ENCODE data around the gene RYR3.

RYR3 gene

DNA sequence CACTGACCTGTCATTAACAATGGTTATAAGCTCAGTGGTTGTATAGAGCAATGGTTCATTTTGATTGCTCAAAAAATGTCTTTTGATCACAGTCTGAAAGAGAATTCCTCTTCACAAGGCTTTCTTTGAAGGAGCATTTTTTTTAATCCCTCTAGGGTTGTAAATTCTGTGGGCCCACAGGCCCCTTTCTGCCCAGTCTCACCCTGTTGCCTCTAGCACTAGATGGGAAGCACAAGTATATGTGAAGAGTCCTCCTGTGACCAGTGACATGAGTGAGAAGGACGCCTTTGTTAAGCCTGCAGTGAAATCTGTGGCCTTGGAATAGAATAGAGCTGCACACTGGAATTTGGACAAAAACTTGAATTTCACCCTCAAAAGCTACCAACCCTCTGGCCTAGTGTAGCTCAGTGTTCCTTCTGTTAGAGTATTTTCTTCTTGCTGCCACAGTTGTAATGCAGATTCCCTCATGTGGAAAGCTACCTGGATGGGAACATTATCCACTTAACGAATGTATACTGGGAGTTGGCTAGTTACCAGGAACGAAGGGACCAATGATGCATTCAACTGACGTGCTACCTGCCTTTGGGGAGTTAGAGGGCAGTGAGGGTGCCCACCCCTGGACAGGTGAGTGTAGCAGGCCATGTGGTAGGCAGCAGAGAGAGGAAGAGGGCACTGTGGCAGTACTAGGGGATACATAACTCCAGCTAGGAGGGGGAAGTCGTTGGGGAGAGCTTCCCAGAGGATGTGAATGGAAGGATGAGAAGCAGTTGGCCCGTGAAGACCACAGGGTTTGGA, 28.3 kb upstream of the RYR3 start:
- DNase-seq: no peak
- no peaks in the 10 kb centered on the region for H3K27me3 ChIP-seq

DNA sequence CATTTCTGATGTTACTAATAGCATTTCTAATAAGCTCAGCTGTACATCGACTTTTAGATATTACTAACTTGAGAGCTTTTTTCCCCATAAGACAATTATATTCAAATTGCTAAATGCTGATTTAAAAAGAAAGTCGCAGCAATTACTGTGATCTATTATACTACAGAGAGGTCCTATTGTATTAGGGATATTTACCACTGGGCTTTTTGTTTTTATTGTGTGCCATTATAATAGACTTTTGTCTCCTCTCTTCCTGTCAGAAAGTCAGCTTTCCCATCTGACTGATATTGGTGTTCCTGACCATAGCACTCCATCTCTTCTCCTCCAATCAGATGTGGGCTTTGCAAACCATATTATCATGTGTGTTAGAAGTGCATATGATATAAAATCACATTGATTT, 27.2 kb upstream of the RYR3 start:
- no peak for DNase-seq
- no peaks in the 10 kb centered on the region for H3K36me3 ChIP-seq
- TF ChIP-seq, protein P1, sequence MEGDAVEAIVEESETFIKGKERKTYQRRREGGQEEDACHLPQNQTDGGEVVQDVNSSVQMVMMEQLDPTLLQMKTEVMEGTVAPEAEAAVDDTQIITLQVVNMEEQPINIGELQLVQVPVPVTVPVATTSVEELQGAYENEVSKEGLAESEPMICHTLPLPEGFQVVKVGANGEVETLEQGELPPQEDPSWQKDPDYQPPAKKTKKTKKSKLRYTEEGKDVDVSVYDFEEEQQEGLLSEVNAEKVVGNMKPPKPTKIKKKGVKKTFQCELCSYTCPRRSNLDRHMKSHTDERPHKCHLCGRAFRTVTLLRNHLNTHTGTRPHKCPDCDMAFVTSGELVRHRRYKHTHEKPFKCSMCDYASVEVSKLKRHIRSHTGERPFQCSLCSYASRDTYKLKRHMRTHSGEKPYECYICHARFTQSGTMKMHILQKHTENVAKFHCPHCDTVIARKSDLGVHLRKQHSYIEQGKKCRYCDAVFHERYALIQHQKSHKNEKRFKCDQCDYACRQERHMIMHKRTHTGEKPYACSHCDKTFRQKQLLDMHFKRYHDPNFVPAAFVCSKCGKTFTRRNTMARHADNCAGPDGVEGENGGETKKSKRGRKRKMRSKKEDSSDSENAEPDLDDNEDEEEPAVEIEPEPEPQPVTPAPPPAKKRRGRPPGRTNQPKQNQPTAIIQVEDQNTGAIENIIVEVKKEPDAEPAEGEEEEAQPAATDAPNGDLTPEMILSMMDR (IDR thresholded peaks at IDR 0.05; ENCODE audit: low read depth, low read length): no peak
- H3K27me3 ChIP-seq: no peaks in the 10 kb centered on the region
- H3K4me3 ChIP-seq (ENCODE audit: low read depth, low read length): no peak overlapping the region
- no peaks in the 10 kb centered on the region for H3K4me1 ChIP-seq
- no peaks in the 10 kb centered on the region for H3K9me3 ChIP-seq

More for the DNA sequence above, 28.3 kb upstream of the RYR3 start:
- TF ChIP-seq, protein P1 (IDR thresholded peaks at IDR 0.05; ENCODE audit: low read depth, low read length): no peak
- Histone ChIP-seq H3K36me3 (no peaks in the 10 kb centered on the region), H3K9me3 (no peaks in the 10 kb centered on the region), H3K4me3 (ENCODE audit: low read depth, low read length) (no peak overlapping the region), H3K4me1 (no peaks in the 10 kb centered on the region)

DNA sequence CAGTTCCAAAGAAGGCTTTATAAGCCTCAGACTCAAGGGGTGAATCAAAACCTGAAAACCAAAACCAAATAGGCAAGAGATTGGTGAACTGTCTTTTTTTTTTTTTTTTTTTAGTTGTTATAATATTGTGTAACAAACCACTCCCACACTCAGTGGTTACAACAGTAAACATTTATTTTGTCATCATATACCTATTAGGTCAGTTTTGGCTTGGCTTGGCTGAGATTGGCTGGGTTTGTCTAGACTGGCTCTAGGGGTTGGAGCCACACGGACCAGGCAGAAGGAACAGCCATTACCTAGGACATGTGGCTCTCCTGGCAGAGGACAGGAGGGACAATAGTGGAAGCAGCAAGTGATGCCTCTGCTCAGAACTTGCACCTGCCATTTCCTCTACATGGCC, 26.4 kb upstream of the RYR3 start:
- Histone ChIP-seq H3K4me1 (no peaks in the 10 kb centered on the region), H3K27me3 (no peaks in the 10 kb centered on the region), H3K36me3 (no peaks in the 10 kb centered on the region), H3K9me3 (no peaks in the 10 kb centered on the region), H3K4me3 (ENCODE audit: low read depth, low read length) (no peak overlapping the region)
- DNase-seq: no peak
- TF ChIP-seq, protein P1 (IDR thresholded peaks at IDR 0.05; ENCODE audit: low read depth, low read length): no peak

DNA sequence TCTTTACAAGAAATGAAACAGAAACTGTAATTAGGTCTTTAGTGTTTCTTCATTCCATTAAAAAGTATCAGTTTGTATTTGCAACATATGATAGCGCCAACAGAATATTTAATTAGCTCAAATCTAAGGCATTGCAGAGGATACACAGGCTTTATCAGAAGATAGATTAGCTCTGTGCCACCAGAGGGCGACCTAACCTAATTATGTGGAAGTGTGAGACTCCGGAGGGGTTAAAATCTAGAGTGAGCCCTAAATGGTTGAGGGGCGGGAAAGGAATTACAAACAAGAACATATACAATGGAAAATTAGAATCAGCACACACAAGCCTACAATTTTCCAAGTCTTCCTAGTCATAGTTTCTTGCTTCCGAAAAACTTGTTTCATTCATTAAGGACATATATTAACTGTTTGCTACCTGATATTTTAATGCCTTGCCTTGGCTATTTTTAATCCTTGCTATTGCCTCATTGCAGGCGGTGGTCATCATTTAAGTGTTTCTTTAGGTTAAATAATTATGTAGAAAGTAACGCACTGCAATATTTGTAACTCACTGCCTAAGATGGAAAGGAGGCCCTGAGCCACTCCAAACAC, 18.0 kb upstream of the RYR3 start:
- peak; percentile 72 for DNase-seq
- Histone ChIP-seq H3K4me1 (no peaks in the 10 kb centered on the region), H3K36me3 (no peaks in the 10 kb centered on the region), H3K4me3 (ENCODE audit: low read depth, low read length) (no peak overlapping the region), H3K27me3 (no peaks in the 10 kb centered on the region), H3K9me3 (no peaks in the 10 kb centered on the region)
- TF ChIP-seq, protein P1 (IDR thresholded peaks at IDR 0.05; ENCODE audit: low read depth, low read length): peak; percentile 75

DNA sequence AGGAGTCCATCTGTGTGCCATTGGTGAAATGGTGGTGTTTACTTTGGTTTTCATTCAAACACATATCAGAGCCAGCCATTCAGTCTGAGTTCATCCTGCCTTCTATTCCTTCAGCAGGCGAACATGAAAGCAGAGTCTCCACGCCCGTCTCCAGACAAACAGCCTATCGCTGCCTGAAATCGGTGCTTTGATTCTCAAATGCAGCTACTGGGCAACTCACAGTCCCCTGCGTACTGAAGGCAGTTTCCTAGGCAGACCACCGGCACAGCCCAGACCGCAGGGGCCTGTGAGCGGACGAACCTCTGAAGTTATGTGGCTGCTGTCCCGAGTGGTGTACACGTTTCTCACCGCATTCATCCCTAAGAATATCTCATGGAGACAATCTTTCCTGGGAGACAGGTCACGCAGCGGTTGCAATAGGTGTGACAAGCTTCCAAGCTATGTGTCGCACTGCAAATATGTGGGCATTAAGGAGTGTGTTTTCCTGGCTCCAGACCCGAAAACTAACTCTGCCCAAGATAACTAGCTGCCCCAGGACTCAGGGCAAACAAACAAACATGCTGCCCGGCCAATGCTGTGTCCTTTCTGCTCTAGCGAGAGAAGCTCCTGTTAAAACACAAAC, 16.9 kb upstream of the RYR3 start:
- TF ChIP-seq, protein P1 (IDR thresholded peaks at IDR 0.05; ENCODE audit: low read depth, low read length): no peak
- Histone ChIP-seq H3K27me3 (no peaks in the 10 kb centered on the region), H3K4me1 (no peaks in the 10 kb centered on the region), H3K36me3 (no peaks in the 10 kb centered on the region), H3K9me3 (no peaks in the 10 kb centered on the region), H3K4me3 (ENCODE audit: low read depth, low read length) (no peak overlapping the region)
- no peak for DNase-seq

DNA sequence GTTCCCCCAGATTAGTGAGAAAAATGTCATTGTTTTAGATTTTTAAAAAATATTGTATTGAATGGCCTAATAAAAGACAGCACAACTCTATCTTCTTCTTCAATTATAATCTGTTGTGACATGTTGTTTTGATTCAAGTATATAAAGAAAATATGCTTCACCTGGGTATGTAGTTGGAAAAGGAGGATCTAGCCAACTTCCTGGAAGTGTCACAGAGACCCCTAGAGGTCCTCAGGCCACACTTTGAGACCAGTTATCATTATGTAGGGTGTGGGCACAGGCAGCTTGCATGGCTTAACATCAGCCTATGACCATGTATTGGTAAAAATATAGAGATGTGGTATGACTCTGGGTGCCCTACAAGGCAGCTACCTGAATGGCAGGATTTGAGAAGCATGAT, 14.7 kb upstream of the RYR3 start:
- TF ChIP-seq, protein P1 (IDR thresholded peaks at IDR 0.05; ENCODE audit: low read depth, low read length): no peak; the same call in 1 of the 2 replicates
- Histone ChIP-seq H3K4me3 (ENCODE audit: low read depth, low read length) (no peak overlapping the region), H3K4me1 (no peaks in the 10 kb centered on the region), H3K36me3 (no peaks in the 10 kb centered on the region), H3K27me3 (no peaks in the 10 kb centered on the region), H3K9me3 (no peaks in the 10 kb centered on the region)
- DNase-seq: no peak
